ENCODE results near the gene BTNL8. TPM values are rescaled to one million over a fixed set of nuclear protein-coding genes. Genes with fewer than 3 reads are reported as not detected.

Gene BTNL8
- polyA plus RNA-seq, 3 donors: 0.13 to 0.50 (median 0.13) TPM

DNA sequence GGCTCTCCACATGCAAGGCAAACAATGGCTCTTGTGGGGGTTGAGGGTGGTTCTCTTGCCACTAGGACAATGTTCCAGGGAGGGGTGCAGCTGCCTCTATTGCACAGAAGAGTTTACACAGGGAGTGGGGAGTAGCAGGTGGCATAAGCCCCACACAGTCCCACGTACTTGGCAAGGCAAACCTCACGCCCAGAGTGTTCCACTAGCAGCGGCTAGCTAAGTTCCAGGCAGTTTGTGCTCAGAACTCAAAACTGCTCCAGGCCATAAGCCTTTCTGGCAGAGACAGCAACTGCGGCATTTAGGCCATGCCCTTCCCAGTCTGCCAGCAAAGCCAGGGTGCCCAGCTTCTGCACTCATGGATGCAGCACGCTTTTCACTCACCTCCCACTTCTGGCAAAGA lies 60.7 kb downstream of the BTNL8 start:
- TF ChIP-seq, protein P1, sequence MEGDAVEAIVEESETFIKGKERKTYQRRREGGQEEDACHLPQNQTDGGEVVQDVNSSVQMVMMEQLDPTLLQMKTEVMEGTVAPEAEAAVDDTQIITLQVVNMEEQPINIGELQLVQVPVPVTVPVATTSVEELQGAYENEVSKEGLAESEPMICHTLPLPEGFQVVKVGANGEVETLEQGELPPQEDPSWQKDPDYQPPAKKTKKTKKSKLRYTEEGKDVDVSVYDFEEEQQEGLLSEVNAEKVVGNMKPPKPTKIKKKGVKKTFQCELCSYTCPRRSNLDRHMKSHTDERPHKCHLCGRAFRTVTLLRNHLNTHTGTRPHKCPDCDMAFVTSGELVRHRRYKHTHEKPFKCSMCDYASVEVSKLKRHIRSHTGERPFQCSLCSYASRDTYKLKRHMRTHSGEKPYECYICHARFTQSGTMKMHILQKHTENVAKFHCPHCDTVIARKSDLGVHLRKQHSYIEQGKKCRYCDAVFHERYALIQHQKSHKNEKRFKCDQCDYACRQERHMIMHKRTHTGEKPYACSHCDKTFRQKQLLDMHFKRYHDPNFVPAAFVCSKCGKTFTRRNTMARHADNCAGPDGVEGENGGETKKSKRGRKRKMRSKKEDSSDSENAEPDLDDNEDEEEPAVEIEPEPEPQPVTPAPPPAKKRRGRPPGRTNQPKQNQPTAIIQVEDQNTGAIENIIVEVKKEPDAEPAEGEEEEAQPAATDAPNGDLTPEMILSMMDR (IDR thresholded peaks at IDR 0.05): no peak
- intact Hi-C loops (cut with micrococcal nuclease): no loop called here
- H3K27ac Mint-ChIP-seq: peak overlapping the region in 1 of 7 donors; percentile 45

DNA sequence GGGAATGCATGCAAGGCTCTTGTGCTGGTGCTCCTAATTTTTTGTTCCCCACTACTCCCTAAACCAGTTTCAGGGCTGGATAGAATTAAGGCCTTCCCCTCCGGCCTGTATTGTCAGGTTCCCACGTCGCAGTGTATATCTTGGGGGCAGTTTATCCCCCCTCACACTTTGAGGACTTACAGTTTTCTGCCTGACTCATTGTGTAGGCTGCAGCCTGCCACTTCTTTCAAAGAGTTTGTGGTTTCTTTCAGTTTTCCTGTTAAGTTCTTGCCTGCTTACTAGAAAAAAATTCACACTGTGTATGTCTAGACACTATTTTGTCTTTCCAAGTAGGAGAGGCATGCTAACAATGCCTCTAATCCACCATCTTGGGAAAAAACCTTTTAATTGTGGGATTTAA lies 61.2 kb downstream of the BTNL8 start:
- Mint-ChIP-seq H3K9me3 (peaks cover 0 to 12% (median 6%) of the 10 kb centered on the region in 7 donors), H3K36me3 (no peaks in the 10 kb centered on the region), H3K27ac (peak overlapping the region in 1 of 7 donors; percentile 52), H3K4me1 (no peaks in the 10 kb centered on the region), H3K4me3 (no peak overlapping the region), H3K27me3 (ENCODE audit: low read depth in 3 of 3) (peaks cover 0 to 2% (median 2%) of the 10 kb centered on the region in 3 donors)
- H3K9ac ChIP-seq (ENCODE audit: insufficient read depth, low read length, poor library complexity, severe bottlenecking): no peak overlapping the region
- WGBS (ENCODE audit: insufficient coverage): no CpG with 5 or more reads among the region's 3 CpGs
- TF ChIP-seq, protein P1 (IDR thresholded peaks at IDR 0.05): no peak
- no peak overlapping the region for H3K27ac ChIP-seq (ENCODE audit: low read depth in 1 of 2, low read length in 2 of 2)
- no peaks in the 10 kb centered on the region for H3K4me1 ChIP-seq (ENCODE audit: control insufficient read depth in 1 of 2, insufficient read depth in 2 of 2, low read length in 2 of 2)
- no peak overlapping the region for H3K4me2 ChIP-seq (replicated peaks; ENCODE audit: extremely low read depth, low read length, poor library complexity, severe bottlenecking)
- no peaks in the 10 kb centered on the region for H3K79me2 ChIP-seq (ENCODE audit: insufficient read depth, low read length)
- H3K27me3 ChIP-seq (ENCODE audit: control insufficient read depth in 2 of 2, insufficient read depth in 2 of 2, low read length in 2 of 2): no peaks in the 10 kb centered on the region
- no peaks in the 10 kb centered on the region for H4K20me1 ChIP-seq (ENCODE audit: insufficient read depth, low read length)
- no peak overlapping the region for H2AFZ ChIP-seq (ENCODE audit: insufficient read depth, low read depth, low read length, poor library complexity, severe bottlenecking)
- H3K9me3 ChIP-seq (replicated peaks in 1 of 2; ENCODE audit: control insufficient read depth in 1 of 2, insufficient read depth in 1 of 2, low read length in 2 of 2): no peaks in the 10 kb centered on the region
- no peak overlapping the region for H3K4me3 ChIP-seq (replicated peaks in 1 of 3; ENCODE audit: low read depth in 2 of 3, low read length in 3 of 3)
- intact Hi-C loops (cut with micrococcal nuclease): no loop called here
- no peaks in the 10 kb centered on the region for H3K36me3 ChIP-seq (replicated peaks in 1 of 2; ENCODE audit: control insufficient read depth in 1 of 2, insufficient read depth in 2 of 2, low read length in 2 of 2)
- DNase-seq: no peak

More for the DNA sequence above, 60.7 kb downstream of the BTNL8 start:
- no peaks in the 10 kb centered on the region for H3K79me2 ChIP-seq (ENCODE audit: insufficient read depth, low read length)
- no peak overlapping the region for H3K4me3 ChIP-seq (replicated peaks in 1 of 3; ENCODE audit: low read depth in 2 of 3, low read length in 3 of 3)
- H3K36me3 Mint-ChIP-seq: no peaks in the 10 kb centered on the region
- no peaks in the 10 kb centered on the region for H3K4me1 Mint-ChIP-seq
- H2AFZ ChIP-seq (ENCODE audit: insufficient read depth, low read depth, low read length, poor library complexity, severe bottlenecking): no peak overlapping the region
- 89% methylated on average over 5 of the region's 5 CpGs for WGBS (ENCODE audit: insufficient coverage)
- H3K27ac ChIP-seq (ENCODE audit: low read depth in 1 of 2, low read length in 2 of 2): no peak overlapping the region
- H3K9ac ChIP-seq (ENCODE audit: insufficient read depth, low read length, poor library complexity, severe bottlenecking): no peak overlapping the region
- H4K20me1 ChIP-seq (ENCODE audit: insufficient read depth, low read length): no peaks in the 10 kb centered on the region
- DNase-seq: no peak
- H3K36me3 ChIP-seq (replicated peaks in 1 of 2; ENCODE audit: control insufficient read depth in 1 of 2, insufficient read depth in 2 of 2, low read length in 2 of 2): no peaks in the 10 kb centered on the region
- no peaks in the 10 kb centered on the region for H3K27me3 ChIP-seq (ENCODE audit: control insufficient read depth in 2 of 2, insufficient read depth in 2 of 2, low read length in 2 of 2)
- peaks cover under 1 to 2% (median 2%) of the 10 kb centered on the region in 3 donors for H3K27me3 Mint-ChIP-seq (ENCODE audit: low read depth in 3 of 3)
- H3K4me3 Mint-ChIP-seq: no peak overlapping the region
- H3K4me2 ChIP-seq (replicated peaks; ENCODE audit: extremely low read depth, low read length, poor library complexity, severe bottlenecking): no peak overlapping the region
- H3K4me1 ChIP-seq (ENCODE audit: control insufficient read depth in 1 of 2, insufficient read depth in 2 of 2, low read length in 2 of 2): no peaks in the 10 kb centered on the region
- peaks cover 0 to 12% (median 6%) of the 10 kb centered on the region in 7 donors for H3K9me3 Mint-ChIP-seq
- no peaks in the 10 kb centered on the region for H3K9me3 ChIP-seq (replicated peaks in 1 of 2; ENCODE audit: control insufficient read depth in 1 of 2, insufficient read depth in 1 of 2, low read length in 2 of 2)
